DLD1 (cell line): ENCODE data around the gene NSFL1C.

ENCODE experiments used
- in situ Hi-C: cut with HindIII; loops from 2 replicates; pipeline ENCODE4 v1.10.0; 2017; ENCODE audit warnings: low sequenced_read_pairs

NSFL1C gene

GRCh38 chr20:1486566-1486965, 19.9 kb upstream of the NSFL1C start:
- in situ Hi-C loops, result no loop called here

GRCh38 chr20:1484438-1485116, 17.9 kb upstream of the NSFL1C start:
- in situ Hi-C loops, result no loop called here

- in situ Hi-C loops, result no loop called here
Observed at GRCh38 chr20:1479831-1480595, 13.4 kb upstream of the NSFL1C start.

- in situ Hi-C loops, result no loop called here
Observed at GRCh38 chr20:1478566-1478965, 11.9 kb upstream of the NSFL1C start.

GRCh38 chr20:1477896-1478490, 11.3 kb upstream of the NSFL1C start:
- in situ Hi-C loops, result no loop called here

- in situ Hi-C loops, result no loop called here
Observed at GRCh38 chr20:1474817-1475603, 8.4 kb upstream of the NSFL1C start.

- in situ Hi-C loops, result no loop called here
Observed at GRCh38 chr20:1474325-1474724, 7.7 kb upstream of the NSFL1C start.

- in situ Hi-C loops, result no loop called here
Observed at GRCh38 chr20:1473246-1474220, 6.9 kb upstream of the NSFL1C start.

GRCh38 chr20:1472556-1473245, 6.1 kb upstream of the NSFL1C start:
- in situ Hi-C loops, result no loop called here

GRCh38 chr20:1471242-1471641, 4.6 kb upstream of the NSFL1C start:
- in situ Hi-C loops, result no loop called here

- in situ Hi-C loops, result no loop called here
Observed at GRCh38 chr20:1469925-1470571, 3.4 kb upstream of the NSFL1C start.

GRCh38 chr20:1469306-1469905, 2.8 kb upstream of the NSFL1C start:
- in situ Hi-C loops, result no loop called here

GRCh38 chr20:1468117-1468624, 1.5 kb upstream of the NSFL1C start:
- in situ Hi-C loops, result no loop called here

- in situ Hi-C loops, result no loop called here
Observed at GRCh38 chr20:1467355-1468116, 887 bp upstream of the NSFL1C start.

GRCh38 chr20:1467082-1467354, 369 bp upstream of the NSFL1C start:
- in situ Hi-C loops, result no loop called here

GRCh38 chr20:1465470-1466210, 1.0 kb downstream of the NSFL1C start:
- in situ Hi-C loops, result no loop called here

- in situ Hi-C loops, result no loop called here
Observed at GRCh38 chr20:1463971-1464570, 2.6 kb downstream of the NSFL1C start.
